ENCODE results near the gene ADCY1.
A peak's percentile ranks its signal among the peaks of the same experiment; 100 is the strongest.

The ADCY1 gene

DNA sequence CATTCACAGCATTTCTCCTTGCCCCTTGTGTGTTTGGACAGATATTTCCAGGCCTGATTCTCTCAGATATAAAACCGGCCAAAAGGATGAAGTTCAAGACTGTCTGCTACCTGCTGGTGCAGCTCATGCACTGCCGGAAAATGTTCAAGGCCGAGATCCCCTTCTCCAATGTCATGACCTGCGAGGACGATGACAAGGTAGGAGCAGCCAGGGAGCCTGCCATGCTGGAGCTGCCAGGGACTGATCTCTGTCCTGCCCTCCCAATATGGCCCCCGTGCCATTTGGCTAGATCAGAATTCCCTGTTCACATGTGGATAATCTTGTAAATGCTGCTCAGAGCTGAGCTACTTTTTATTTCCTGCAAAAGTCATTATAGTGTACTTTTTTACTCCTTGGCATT, 87.8 kb downstream of the ADCY1 start:
- no peak for TF ChIP-seq CTCF (IDR thresholded peaks at IDR 0.05; ENCODE audit: control insufficient read depth, extremely low read depth, insufficient read depth)
- H3K4me3 ChIP-seq (ENCODE audit: low read depth, low read length) = no peak overlapping the region
- no peak for DNase-seq (ENCODE audit: low read depth)

DNA sequence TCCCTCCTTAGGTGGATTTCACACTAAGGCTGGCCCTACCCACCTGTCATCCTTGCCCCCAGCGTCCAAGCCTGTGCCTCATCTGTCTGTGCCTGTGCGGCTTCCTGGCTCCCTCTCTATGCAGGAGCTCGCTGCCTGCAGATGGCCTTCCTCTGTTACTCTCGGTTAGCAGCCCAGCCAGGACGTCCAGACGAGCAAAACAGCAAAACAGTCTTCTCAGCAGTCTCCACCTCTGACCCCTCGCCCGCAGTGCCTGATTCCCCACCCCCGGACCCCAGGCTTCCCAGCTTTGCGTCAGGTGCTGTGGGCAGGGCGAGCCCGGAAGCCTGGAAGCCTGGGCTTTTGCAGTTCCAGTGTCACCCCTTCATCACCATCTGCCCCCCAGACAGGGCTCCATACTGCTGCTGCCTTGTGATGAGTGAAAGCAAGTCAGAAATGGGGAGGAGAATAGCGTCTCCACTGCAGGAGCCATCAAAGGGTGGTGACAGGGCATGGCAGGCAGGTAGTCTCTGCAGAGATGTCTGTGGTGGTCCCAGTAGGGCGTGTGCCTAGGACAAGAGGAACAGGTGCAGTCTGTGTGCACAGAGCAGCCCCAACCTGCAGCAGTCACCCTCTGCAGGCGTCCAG, 88.5 kb downstream of the ADCY1 start:
- no peak for DNase-seq (ENCODE audit: low read depth)
- TF ChIP-seq CTCF (IDR thresholded peaks at IDR 0.05; ENCODE audit: control insufficient read depth, extremely low read depth, insufficient read depth) = no peak
- no peak overlapping the region for H3K4me3 ChIP-seq (ENCODE audit: low read depth, low read length)

DNA sequence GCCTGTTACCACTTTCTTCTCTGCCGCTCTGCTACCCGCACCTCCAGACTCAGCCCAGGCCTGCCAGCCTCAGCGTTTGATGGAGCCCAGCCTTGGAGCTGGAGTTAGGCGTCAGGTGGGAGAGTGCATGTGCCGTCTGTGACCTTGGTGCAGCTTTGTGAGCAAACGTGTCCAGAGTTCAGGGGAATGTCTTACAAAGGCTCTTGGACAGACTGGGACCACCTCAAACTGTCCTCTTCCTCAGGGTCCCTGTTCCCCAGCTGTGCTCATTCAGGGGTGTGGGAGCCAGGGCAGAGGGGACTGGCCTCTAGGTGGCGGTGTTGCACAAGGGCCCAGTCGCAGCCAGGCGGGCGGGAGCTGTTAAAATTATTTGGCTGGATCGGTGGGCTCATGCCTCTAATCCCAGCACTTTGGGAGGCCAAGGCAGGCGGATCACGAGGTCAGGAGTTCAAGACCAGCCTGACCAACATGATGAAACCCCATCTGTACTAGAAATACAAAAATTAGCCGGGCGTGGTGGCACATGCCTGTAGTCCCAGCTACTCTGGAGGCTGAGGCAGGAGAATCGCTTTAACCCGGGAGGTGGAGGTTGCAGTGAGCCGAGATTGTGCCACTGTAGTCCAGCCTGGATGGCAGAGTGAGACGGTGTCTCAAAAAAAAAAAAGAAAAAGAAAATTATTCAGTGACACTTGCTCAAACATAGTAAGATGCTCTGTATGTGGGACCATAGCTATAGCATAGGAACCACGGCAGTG, 89.2 kb downstream of the ADCY1 start:
- DNase-seq (ENCODE audit: low read depth) = no peak
- no peak overlapping the region for H3K4me3 ChIP-seq (ENCODE audit: low read depth, low read length)
- TF ChIP-seq CTCF (IDR thresholded peaks at IDR 0.05; ENCODE audit: control insufficient read depth, extremely low read depth, insufficient read depth) = peak; percentile 92

GRCh38 chr7:45663965-45664633, 89.9 kb downstream of the ADCY1 start:
- TF ChIP-seq CTCF (IDR thresholded peaks at IDR 0.05; ENCODE audit: control insufficient read depth, extremely low read depth, insufficient read depth) = no peak
- DNase-seq (ENCODE audit: low read depth) = no peak
- no peak overlapping the region for H3K4me3 ChIP-seq (ENCODE audit: low read depth, low read length)

- H3K4me3 ChIP-seq (ENCODE audit: low read depth, low read length) = no peak overlapping the region
Measured at GRCh38 chr7:45665172-45665571, 91.0 kb downstream of the ADCY1 start.

DNA sequence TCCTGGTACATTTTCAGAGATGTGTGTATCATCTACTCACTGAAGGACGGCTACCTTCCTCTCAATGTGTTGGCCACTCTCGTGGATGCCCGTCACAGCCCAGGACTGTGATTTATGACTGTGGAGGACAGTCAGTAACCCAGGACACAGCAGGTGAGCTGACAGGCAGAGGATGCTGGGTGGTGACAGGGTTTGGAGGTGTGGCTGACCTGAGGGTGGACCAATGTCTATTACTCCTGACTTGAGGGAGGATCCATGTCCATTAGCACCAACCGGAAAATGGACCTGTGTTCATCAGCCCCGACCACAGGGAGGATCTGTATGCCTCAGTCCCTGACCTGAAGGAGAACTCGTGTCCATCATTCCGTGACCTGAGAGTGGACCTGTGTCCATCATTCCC, 96.1 kb downstream of the ADCY1 start:
- H3K4me3 ChIP-seq (ENCODE audit: low read depth, low read length) = no peak overlapping the region
- no peak for DNase-seq (ENCODE audit: low read depth)
- TF ChIP-seq CTCF (IDR thresholded peaks at IDR 0.05; ENCODE audit: control insufficient read depth, extremely low read depth, insufficient read depth) = no peak

More at GRCh38 chr7:45665172-45665571, 91.0 kb downstream of the ADCY1 start:
- no peak for DNase-seq (ENCODE audit: low read depth)
- no peak for TF ChIP-seq CTCF (IDR thresholded peaks at IDR 0.05; ENCODE audit: control insufficient read depth, extremely low read depth, insufficient read depth)
